ENCODE measurements around the gene GPC3.

GPC3 gene

DNA sequence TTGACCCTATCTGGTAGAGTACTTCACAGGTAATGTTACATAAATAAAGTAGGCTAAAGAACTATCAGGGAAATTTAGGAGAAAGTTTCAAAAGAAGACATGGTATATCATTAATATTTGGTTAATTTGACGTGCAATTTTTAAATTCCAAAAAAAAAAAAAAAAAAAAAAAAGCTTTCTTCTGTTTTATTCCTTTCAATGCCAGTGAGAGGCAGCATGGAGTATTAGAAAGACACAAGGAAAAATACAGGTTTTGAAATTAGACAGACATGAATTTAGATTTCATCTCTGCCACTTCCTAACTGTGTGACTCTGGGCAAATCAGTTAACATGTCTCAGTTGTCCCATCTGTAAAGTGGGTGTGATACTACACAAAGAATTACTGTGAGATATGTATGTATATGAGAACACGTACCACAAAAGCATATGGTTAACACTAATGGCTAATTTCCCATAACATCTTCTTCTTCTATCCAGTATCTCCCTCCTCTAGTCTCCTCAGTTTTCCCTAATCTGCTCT lies 132.5 kb downstream of the GPC3 start:
- Histone ChIP-seq H3K27ac (ENCODE audit: poor library complexity, severe bottlenecking) (no peak overlapping the region), H3K27me3 (ENCODE audit: insufficient read depth, poor library complexity, severe bottlenecking) (no peaks in the 10 kb centered on the region), H3K4me1 (ENCODE audit: insufficient read depth, poor library complexity, severe bottlenecking) (no peaks in the 10 kb centered on the region), H3K4me3 (ENCODE audit: severe bottlenecking) (no peak overlapping the region), H3K36me3 (ENCODE audit: low read depth) (no peaks in the 10 kb centered on the region), H3K9me3 (ENCODE audit: severe bottlenecking) (no peaks in the 10 kb centered on the region)
- ATAC-seq (ENCODE audit: low read depth): no peak
- TF ChIP-seq, protein P1, sequence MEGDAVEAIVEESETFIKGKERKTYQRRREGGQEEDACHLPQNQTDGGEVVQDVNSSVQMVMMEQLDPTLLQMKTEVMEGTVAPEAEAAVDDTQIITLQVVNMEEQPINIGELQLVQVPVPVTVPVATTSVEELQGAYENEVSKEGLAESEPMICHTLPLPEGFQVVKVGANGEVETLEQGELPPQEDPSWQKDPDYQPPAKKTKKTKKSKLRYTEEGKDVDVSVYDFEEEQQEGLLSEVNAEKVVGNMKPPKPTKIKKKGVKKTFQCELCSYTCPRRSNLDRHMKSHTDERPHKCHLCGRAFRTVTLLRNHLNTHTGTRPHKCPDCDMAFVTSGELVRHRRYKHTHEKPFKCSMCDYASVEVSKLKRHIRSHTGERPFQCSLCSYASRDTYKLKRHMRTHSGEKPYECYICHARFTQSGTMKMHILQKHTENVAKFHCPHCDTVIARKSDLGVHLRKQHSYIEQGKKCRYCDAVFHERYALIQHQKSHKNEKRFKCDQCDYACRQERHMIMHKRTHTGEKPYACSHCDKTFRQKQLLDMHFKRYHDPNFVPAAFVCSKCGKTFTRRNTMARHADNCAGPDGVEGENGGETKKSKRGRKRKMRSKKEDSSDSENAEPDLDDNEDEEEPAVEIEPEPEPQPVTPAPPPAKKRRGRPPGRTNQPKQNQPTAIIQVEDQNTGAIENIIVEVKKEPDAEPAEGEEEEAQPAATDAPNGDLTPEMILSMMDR (IDR thresholded peaks at IDR 0.05; ENCODE audit: poor library complexity, severe bottlenecking): no peak
- no peak for DNase-seq (ENCODE audit: low spot score)

DNA sequence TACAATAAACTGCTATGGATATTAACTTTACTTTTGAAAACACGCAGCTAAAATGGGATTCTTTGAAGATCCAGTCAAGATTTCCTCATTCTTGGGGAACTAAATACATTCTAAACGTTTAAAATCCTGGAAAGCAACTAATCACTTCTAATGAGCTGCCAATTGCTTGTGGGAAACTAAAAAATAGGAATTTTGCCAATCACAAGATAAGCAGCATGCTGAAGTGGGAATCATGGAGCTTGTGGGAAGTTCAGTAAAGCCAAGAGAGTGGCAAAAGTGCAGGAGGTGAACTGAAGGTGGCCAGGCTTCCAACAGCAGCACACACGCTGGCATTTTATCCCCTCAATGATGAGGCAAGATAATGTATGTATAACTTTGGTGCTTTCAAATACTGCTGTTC lies 133.0 kb downstream of the GPC3 start:
- Histone ChIP-seq H3K27ac (ENCODE audit: poor library complexity, severe bottlenecking) (no peak overlapping the region), H3K27me3 (ENCODE audit: insufficient read depth, poor library complexity, severe bottlenecking) (no peaks in the 10 kb centered on the region), H3K9me3 (ENCODE audit: severe bottlenecking) (no peaks in the 10 kb centered on the region), H3K36me3 (ENCODE audit: low read depth) (no peaks in the 10 kb centered on the region), H3K4me3 (ENCODE audit: severe bottlenecking) (no peak overlapping the region), H3K4me1 (ENCODE audit: insufficient read depth, poor library complexity, severe bottlenecking) (no peaks in the 10 kb centered on the region)
- no peak for ATAC-seq (ENCODE audit: low read depth)
- TF ChIP-seq, protein P1 (IDR thresholded peaks at IDR 0.05; ENCODE audit: poor library complexity, severe bottlenecking): no peak
- no peak for DNase-seq (ENCODE audit: low spot score)

DNA sequence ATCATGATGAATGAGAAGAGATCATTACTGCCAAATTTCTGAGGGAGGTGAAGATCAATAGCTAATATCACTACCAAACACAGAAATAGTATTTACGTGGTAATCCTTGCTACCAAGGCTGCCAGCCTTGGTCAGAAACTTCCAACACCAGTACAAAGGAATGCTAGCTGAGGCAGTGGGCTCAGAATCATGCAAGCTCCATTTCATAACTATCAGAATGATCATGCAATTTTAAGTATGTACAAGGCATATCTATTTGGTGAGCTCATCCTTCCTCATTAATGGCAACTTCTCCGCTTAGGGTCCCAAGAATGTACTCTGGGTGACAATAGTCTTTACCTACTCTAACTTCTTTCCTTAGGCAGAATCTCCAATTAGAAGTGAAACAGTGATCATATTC lies 135.0 kb downstream of the GPC3 start:
- Histone ChIP-seq H3K9me3 (ENCODE audit: severe bottlenecking) (no peaks in the 10 kb centered on the region), H3K27ac (ENCODE audit: poor library complexity, severe bottlenecking) (no peak overlapping the region), H3K4me3 (ENCODE audit: severe bottlenecking) (no peak overlapping the region), H3K27me3 (ENCODE audit: insufficient read depth, poor library complexity, severe bottlenecking) (no peaks in the 10 kb centered on the region), H3K4me1 (ENCODE audit: insufficient read depth, poor library complexity, severe bottlenecking) (no peaks in the 10 kb centered on the region), H3K36me3 (ENCODE audit: low read depth) (no peaks in the 10 kb centered on the region)
- ATAC-seq (ENCODE audit: low read depth) (no peak), DNase-seq (ENCODE audit: low spot score) (no peak)
- TF ChIP-seq, protein P1 (IDR thresholded peaks at IDR 0.05; ENCODE audit: poor library complexity, severe bottlenecking): no peak

DNA sequence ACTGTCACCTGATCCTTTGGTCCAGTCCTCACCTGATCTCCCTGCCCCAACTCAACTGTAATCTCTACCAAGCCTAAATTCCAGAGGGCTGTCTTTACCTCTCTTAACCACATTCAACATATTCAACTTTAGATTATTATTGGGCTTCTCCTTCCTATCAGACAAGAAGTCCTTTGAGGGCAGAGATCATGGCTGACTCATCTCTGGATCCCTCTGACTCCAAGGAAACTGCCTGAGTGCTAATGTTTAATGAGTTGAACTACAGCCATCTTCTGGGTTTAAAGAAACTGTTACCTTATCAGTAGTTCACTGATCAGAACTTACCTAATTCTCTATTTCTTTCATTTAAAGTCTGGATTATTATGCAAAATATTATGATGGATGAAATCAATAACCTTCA lies 135.7 kb downstream of the GPC3 start:
- no peaks in the 10 kb centered on the region for H3K36me3 ChIP-seq (ENCODE audit: low read depth)
- ATAC-seq (ENCODE audit: low read depth) (no peak), DNase-seq (ENCODE audit: low spot score) (no peak)
- no peaks in the 10 kb centered on the region for H3K9me3 ChIP-seq (ENCODE audit: severe bottlenecking)
- H3K4me3 ChIP-seq (ENCODE audit: severe bottlenecking): no peak overlapping the region
- TF ChIP-seq, protein P1 (IDR thresholded peaks at IDR 0.05; ENCODE audit: poor library complexity, severe bottlenecking): no peak
- H3K27ac ChIP-seq (ENCODE audit: poor library complexity, severe bottlenecking): no peak overlapping the region
- no peaks in the 10 kb centered on the region for H3K27me3 ChIP-seq (ENCODE audit: insufficient read depth, poor library complexity, severe bottlenecking)
- H3K4me1 ChIP-seq (ENCODE audit: insufficient read depth, poor library complexity, severe bottlenecking): no peaks in the 10 kb centered on the region

DNA sequence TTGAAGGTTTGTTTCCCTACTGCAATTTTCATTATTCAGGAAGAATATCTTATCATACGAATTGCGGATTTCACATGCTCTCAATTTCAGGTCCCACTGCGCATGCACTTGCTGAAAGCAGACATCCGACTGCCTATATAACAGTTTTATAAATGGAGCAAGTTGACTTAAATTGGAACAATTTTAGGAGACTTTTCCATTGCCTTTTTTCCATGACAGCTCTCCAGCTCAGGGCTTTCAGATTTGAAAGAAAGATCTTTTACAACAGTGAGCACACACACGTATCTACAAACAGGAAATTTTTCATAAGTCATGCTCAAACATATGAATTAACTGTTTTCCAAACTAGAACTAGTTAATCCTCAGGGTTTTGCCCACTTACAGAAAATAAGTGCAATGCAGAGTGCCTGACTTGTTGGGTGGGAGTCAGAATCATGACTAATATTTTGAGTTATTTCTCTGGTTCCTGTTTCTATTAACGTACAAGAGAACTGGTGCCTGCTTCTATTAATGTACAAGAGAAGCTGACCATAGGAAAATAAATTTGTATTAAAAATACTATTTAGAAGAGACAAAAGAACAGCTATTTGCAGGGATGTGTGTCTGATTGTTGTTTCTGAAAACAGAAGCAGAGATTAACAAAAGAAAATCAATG lies 137.9 kb downstream of the GPC3 start:
- ATAC-seq (ENCODE audit: low read depth) (no peak), DNase-seq (ENCODE audit: low spot score) (no peak)
- H3K4me1 ChIP-seq (ENCODE audit: insufficient read depth, poor library complexity, severe bottlenecking): no peaks in the 10 kb centered on the region
- no peaks in the 10 kb centered on the region for H3K9me3 ChIP-seq (ENCODE audit: severe bottlenecking)
- no peak overlapping the region for H3K27ac ChIP-seq (ENCODE audit: poor library complexity, severe bottlenecking)
- no peaks in the 10 kb centered on the region for H3K36me3 ChIP-seq (ENCODE audit: low read depth)
- H3K4me3 ChIP-seq (ENCODE audit: severe bottlenecking): no peak overlapping the region
- TF ChIP-seq, protein P1 (IDR thresholded peaks at IDR 0.05; ENCODE audit: poor library complexity, severe bottlenecking): no peak
- no peaks in the 10 kb centered on the region for H3K27me3 ChIP-seq (ENCODE audit: insufficient read depth, poor library complexity, severe bottlenecking)
